ENCODE measurements around the gene LGALS3.

The LGALS3 gene

DNA sequence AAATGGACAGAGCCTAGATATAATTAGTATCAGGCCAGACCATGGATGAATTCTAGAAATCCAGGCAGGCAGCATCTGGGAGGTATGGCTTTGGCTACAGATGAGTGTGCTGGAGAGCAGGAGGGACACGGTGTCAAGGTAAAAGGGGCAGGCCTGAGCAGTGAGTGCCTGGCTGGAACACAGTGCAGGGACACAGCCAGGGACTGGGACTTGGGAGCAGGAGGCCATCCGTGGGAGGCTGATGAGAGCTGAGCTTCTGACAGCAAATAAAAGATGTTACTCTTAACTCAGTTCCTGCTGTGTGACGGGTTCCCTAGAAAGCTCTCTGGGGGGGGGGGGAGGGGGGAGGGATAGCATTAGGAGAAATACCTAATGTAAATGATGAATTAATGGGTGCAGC, 13.6 kb upstream of the LGALS3 start:
- no peak for DNase-seq

- DNase-seq = no peak
Measured at GRCh38 chr14:55115861-55116245, 13.2 kb upstream of the LGALS3 start.

DNA sequence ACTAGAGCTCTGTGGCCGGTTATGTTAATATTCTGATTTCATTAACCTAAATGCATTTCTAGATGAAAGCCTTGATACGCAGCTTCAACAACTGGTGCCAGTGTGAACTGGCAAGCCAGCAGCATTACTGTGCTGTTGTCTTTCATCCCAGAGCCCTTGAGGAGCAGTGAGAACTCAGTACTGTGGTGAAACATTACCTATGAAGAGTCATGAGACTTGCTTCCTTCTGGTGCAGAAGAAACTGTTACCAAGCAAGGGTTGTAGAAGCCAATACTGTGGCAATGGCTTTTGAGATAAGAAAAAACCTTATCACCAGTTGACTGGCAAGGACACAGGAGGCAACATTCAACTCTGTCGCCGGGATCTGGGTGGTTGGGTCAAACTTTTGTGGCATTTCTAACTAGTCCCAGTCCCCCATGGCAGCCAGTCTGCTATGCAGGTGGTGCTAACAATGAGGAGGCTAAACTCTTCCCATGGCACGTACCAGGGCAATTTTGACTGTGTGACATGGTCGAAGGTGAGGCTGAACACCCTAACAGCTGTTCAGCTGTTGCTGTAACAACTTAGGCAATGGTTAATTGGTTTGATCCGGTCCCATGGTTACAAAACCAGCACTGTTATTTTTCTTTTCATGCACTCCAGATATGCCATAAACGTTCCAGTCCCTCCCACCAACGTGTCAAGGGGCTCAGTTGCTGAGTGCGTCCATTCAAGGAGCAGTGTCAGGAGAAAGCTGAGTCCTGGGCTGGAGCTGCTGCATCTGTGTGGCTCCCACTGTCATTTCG, 12.6 kb upstream of the LGALS3 start:
- no peak for DNase-seq

DNA sequence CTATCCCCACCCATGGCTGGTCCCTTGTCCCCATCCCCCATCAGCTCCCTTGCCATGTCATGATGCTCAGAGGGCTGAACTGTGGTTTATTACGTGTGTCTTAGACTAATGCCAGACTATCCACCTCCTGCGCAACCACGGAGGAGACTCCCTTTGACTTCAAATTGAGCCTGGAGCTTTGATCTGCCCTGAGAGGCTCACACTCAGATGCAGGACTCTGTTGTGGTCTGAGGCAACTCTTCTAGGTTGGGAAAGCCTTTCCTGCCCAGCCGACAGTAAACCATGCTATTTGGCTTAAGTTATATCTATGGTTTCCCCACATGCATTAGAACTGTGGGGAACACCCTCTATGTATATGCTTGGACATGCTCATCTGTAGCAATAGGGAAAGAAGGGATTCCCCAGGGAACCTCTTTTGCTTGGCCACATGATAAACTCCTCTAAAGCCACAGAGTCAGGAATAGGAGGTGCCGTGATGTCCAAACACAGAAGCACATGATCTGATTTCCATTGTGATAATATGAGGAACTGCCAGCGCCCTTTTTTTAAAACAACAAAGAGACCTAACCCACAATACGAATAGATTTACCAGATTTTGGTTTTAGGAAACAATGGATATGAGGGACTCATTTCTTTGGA, 11.1 kb upstream of the LGALS3 start:
- no peak for DNase-seq

GRCh38 chr14:55118761-55119160, 10.3 kb upstream of the LGALS3 start:
- no peak for DNase-seq

DNA sequence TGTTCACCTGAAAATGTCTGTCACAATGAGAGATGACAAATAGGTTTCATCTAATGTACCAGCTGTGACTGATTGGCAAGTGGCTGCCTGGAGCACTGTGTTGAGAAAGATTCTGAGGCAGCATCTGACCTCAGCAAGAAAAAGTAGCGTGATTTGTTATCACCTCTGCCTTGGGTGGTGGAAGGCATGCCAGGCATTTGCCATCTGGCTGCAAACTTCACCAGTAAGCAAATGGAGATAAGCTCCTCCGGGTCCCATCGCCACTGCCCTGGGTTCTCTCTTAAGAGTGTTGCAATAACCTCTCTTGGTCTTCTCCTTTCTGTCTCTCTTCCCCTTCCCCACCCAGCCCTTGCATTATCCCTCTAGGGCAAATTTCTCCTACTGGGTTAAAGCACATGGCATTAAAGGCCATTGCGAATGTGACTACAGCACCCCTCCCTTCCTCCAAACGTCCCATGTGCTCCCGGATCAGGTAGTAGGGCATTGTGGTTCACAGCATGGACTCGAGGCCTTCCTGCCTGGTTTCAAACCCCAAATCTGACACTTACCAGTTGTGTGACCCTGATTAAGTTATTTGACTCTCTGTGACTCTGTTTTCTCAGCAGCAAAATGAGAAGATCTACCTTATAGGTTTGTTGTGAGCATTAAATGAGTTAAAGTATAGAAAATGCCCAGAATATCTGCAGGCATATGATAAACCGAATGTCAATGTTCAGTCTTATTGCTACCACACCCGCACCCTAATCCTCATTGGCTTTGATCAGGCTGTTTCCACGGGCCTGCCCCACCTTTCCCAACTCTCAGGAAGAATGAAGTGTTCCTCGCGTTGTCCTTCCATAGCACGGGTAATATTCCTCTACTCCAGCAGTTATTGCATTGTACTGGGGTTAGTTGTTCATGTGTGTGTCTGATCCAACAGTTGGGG, 8.2 kb upstream of the LGALS3 start:
- DNase-seq = no peak

GRCh38 chr14:55121628-55122439, 7.2 kb upstream of the LGALS3 start:
- no peak for DNase-seq

- DNase-seq = no peak
Measured at GRCh38 chr14:55122440-55122986, 6.5 kb upstream of the LGALS3 start.

- no peak for DNase-seq
Measured at GRCh38 chr14:55123101-55123500, 6.0 kb upstream of the LGALS3 start.

- DNase-seq = no peak
Measured at GRCh38 chr14:55123852-55124639, 5.0 kb upstream of the LGALS3 start.

GRCh38 chr14:55124774-55125386, 4.2 kb upstream of the LGALS3 start:
- no peak for DNase-seq

GRCh38 chr14:55125403-55125802, 3.6 kb upstream of the LGALS3 start:
- no peak for DNase-seq

- no peak for DNase-seq
Measured at GRCh38 chr14:55126034-55126433, 3.0 kb upstream of the LGALS3 start.

- DNase-seq = no peak
Measured at GRCh38 chr14:55126932-55127459, 2.1 kb upstream of the LGALS3 start.

DNA sequence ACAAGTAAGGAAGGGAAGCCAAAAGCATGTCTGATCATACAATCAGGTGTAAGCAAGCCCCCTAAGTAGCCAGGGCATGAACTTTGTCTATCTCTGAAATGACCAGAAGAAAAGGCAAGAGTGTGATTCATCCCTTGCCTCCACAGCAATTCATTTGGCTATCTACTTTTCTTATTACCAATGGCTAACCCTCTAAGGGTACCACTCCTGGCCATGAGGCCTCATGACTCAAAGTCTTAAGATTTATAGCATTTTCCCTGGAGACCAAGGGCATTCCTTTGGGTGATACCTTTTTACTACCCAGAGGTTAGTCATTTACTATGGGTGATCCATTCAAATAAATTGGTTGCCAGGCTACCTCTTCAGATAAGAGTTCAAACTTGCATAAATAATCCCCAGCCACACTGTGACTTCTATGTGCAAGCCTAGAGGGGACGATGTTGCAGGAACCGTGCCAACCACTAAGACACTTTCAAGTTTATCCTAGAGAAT, 1.5 kb upstream of the LGALS3 start:
- DNase-seq = no peak

- no peak for DNase-seq
Measured at GRCh38 chr14:55128386-55129085, 516 bp upstream of the LGALS3 start.

DNA sequence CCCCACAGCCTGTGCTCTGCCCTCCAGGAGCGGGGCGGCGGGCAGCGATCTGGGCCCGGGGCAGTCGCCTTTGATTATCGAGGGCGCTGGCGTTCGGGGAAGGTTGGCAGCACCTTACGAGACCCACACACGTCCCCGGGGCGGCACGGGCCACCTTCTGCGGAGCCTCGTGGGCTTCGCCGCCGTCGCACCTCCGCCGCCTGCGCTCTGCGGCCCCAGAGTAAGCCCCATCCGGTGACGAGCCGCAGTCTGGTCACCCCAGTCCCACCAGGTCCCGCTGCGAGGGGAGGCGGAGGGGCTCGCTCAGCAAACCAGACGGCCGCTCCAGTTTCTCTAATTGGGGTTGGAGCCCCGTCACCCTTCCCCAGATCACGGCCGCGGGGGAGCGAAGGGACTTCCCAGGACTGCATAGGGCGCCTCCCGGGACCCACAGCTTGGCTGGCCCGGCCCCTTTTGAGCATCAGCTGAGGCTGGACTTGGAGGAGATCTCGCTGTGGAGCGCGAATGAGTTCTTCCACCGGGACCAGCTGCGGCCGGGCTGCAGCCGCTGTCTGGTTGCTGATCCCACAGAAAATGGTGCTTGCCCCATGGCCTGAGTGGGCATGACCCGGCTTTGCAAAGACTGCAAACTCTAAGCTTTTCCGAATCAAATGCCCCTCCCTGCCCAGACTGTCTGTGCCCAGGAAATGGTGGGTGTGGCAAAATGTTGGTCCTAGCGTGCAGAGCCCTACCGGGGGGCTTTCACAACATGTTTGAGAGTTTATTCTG, 560 bp downstream of the LGALS3 start:
- peak; percentile 40 for DNase-seq

DNA sequence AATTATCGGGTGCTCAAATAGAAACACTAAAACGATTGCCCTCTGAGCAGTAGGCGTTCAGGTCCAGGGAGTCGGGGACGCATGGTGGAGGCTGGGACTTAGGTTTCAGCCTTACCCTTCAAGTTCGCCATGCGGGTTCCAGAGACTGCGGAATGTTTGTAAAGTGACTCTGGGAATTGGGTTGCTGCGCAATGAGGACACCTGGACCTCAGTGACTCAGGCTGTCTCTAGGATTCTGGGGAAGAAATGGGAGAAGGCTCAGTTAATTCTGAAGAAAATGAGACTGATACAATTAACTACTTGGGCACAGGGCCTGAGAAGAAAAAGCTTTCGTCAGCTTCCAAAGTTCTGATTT, 1.1 kb downstream of the LGALS3 start:
- DNase-seq = no peak
